ENCODE results near the gene RNF150.

DNA sequence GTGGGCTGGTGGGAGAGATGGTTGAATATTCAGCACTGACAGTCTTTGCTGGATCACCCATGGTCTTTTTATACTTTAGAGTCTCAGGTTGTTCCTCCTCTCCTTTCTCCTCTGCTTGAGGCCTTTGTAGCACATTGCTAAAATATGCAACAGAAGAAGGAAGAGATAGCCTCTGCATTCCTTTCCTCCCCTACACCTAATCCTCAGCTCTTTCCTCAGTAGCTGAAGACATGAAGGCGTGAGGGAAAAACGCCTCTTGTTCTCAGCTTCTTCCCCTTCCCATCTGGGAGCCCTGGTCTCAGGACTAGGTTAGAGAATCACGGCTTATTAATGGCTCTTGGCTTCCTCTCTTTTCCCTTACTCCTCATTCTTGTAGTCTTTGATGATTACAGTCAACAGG lies 76.8 kb downstream of the RNF150 start:
- TF ChIP-seq GATA3 (IDR thresholded peaks at IDR 0.05; ENCODE audit: low read depth, low read length) (no peak), GATA2 (IDR thresholded peaks at IDR 0.05; ENCODE audit: low read depth, low read length) (no peak)

Measured in SH-SY5Y (cell line).